GM12864 (cell line): ENCODE results near the gene ITGB7.

Experiments used
- DNase-seq: peaks from one replicate; pipeline ENCODE4 v3.0.0-alpha.2; 2011; ENCODE audit warnings: low read depth
- H3K4me3 ChIP-seq: 2 replicates; pipeline ENCODE4 v1.5.1; 2011; ENCODE audit warnings: mild to moderate bottlenecking, low read depth, low read length, control low read depth
- CTCF ChIP-seq: IDR thresholded peaks from 2 replicates; pipeline ENCODE4 v1.5.1; 2011; ENCODE audit warnings: low read depth, mild to moderate bottlenecking, moderate library complexity, low read length, control low read depth, inconsistent platforms; ENCODE audit errors: missing control alignments

ITGB7 gene

GRCh38 chr12:53195516-53196420 lies 11.3 kb downstream of the ITGB7 start:
- no peak overlapping the region for H3K4me3 ChIP-seq
- TF ChIP-seq CTCF: no peak
- no peak for DNase-seq

GRCh38 chr12:53194973-53195372 lies 12.1 kb downstream of the ITGB7 start:
- no peak overlapping the region for H3K4me3 ChIP-seq
- no peak for DNase-seq
- TF ChIP-seq CTCF: no peak

- TF ChIP-seq CTCF: no peak
- DNase-seq: no peak
- H3K4me3 ChIP-seq: no peak overlapping the region
These were observed 12.9 kb downstream of the ITGB7 start for GRCh38 chr12:53193985-53194716.

- no peak for TF ChIP-seq CTCF
- no peak overlapping the region for H3K4me3 ChIP-seq
- DNase-seq: no peak
These were observed 14.0 kb downstream of the ITGB7 start for GRCh38 chr12:53193040-53193439.

GRCh38 chr12:53192531-53193021 lies 14.5 kb downstream of the ITGB7 start:
- no peak overlapping the region for H3K4me3 ChIP-seq

More at GRCh38 chr12:53192531-53193021, 14.5 kb downstream of the ITGB7 start:
- DNase-seq: no peak
- TF ChIP-seq CTCF: no peak
